ENCODE results near the gene ECE1. TPM values are rescaled to one million over a fixed set of nuclear protein-coding genes. Genes with fewer than 3 reads are reported as not detected.

The ECE1 gene
- polyA plus RNA-seq, 3 donors = 10.6 to 42.4 (median 23.3) TPM

GRCh38 chr1:21319447-21320407 is 29.5 kb upstream of the ECE1 start:
- H3K36me3 Mint-ChIP-seq = peaks cover 20 to 35% of the 10 kb centered on the region in 2 donors
- WGBS (ENCODE audit: insufficient coverage) = 97% methylated on average over 18 of the region's 24 CpGs
- Histone ChIP-seq H3K9me3 (replicated peaks in 1 of 2; ENCODE audit: control insufficient read depth in 1 of 2, insufficient read depth in 1 of 2, low read length in 2 of 2) (no peaks in the 10 kb centered on the region), H3K27ac (ENCODE audit: low read depth in 1 of 2, low read length in 2 of 2) (no peak overlapping the region), H3K36me3 (replicated peaks in 1 of 2; ENCODE audit: control insufficient read depth in 1 of 2, insufficient read depth in 2 of 2, low read length in 2 of 2) (no peaks in the 10 kb centered on the region), H3K4me1 (ENCODE audit: control insufficient read depth in 1 of 2, insufficient read depth in 2 of 2, low read length in 2 of 2) (peaks cover 40 to 44% of the 10 kb centered on the region in 2 donors), H3K79me2 (ENCODE audit: insufficient read depth, low read length) (no peaks in the 10 kb centered on the region), H3K27me3 (ENCODE audit: control insufficient read depth in 2 of 2, insufficient read depth in 2 of 2, low read length in 2 of 2) (no peaks in the 10 kb centered on the region), H3K9ac (ENCODE audit: insufficient read depth, low read length, poor library complexity, severe bottlenecking) (no peak overlapping the region), H2AFZ (ENCODE audit: insufficient read depth, low read depth, low read length, poor library complexity, severe bottlenecking) (no peak overlapping the region), H3K4me2 (replicated peaks; ENCODE audit: extremely low read depth, low read length, poor library complexity, severe bottlenecking) (no peak overlapping the region), H4K20me1 (ENCODE audit: insufficient read depth, low read length) (no peaks in the 10 kb centered on the region), H3K4me3 (replicated peaks in 1 of 3; ENCODE audit: low read depth in 2 of 3, low read length in 3 of 3) (no peak overlapping the region)
- peaks cover 53% of the 10 kb centered on the region for H3K4me1 Mint-ChIP-seq
- no peak overlapping the region for H3K4me3 Mint-ChIP-seq
- peaks cover 5 to 13% (median 12%) of the 10 kb centered on the region in 3 donors for H3K27me3 Mint-ChIP-seq (ENCODE audit: low read depth in 3 of 3)
- DNase-seq = no peak
- intact Hi-C loops (cut with micrococcal nuclease) = loop anchor here in 1 of 2 donors (2.0 kb wide), 1 partner anchor 17 kb away; no protein-coding TSS in a partner anchor
- TF ChIP-seq CTCF (IDR thresholded peaks at IDR 0.05) = no peak
- H3K27ac Mint-ChIP-seq = peak overlapping the region in 6 of 7 donors; percentile 37 to 78 (median 76)
- peaks cover 0 to 3% (median 0%) of the 10 kb centered on the region in 7 donors for H3K9me3 Mint-ChIP-seq

GRCh38 chr1:21318714-21319159 is 28.5 kb upstream of the ECE1 start:
- Histone ChIP-seq H3K9ac (ENCODE audit: insufficient read depth, low read length, poor library complexity, severe bottlenecking) (no peak overlapping the region), H3K27me3 (ENCODE audit: control insufficient read depth in 2 of 2, insufficient read depth in 2 of 2, low read length in 2 of 2) (no peaks in the 10 kb centered on the region), H4K20me1 (ENCODE audit: insufficient read depth, low read length) (no peaks in the 10 kb centered on the region), H3K27ac (ENCODE audit: low read depth in 1 of 2, low read length in 2 of 2) (no peak overlapping the region), H3K4me2 (replicated peaks; ENCODE audit: extremely low read depth, low read length, poor library complexity, severe bottlenecking) (no peak overlapping the region), H3K36me3 (replicated peaks in 1 of 2; ENCODE audit: control insufficient read depth in 1 of 2, insufficient read depth in 2 of 2, low read length in 2 of 2) (no peaks in the 10 kb centered on the region), H3K79me2 (ENCODE audit: insufficient read depth, low read length) (no peaks in the 10 kb centered on the region), H3K4me3 (replicated peaks in 1 of 3; ENCODE audit: low read depth in 2 of 3, low read length in 3 of 3) (no peak overlapping the region), H3K4me1 (ENCODE audit: control insufficient read depth in 1 of 2, insufficient read depth in 2 of 2, low read length in 2 of 2) (peaks cover 30 to 34% of the 10 kb centered on the region in 2 donors), H3K9me3 (replicated peaks in 1 of 2; ENCODE audit: control insufficient read depth in 1 of 2, insufficient read depth in 1 of 2, low read length in 2 of 2) (no peaks in the 10 kb centered on the region), H2AFZ (ENCODE audit: insufficient read depth, low read depth, low read length, poor library complexity, severe bottlenecking) (no peak overlapping the region)
- 93% methylated on average over 14 of the region's 16 CpGs for WGBS (ENCODE audit: insufficient coverage)
- Mint-ChIP-seq H3K9me3 (peaks cover 0 to 3% (median 0%) of the 10 kb centered on the region in 7 donors), H3K4me1 (peaks cover 45% of the 10 kb centered on the region), H3K36me3 (peaks cover 20 to 38% of the 10 kb centered on the region in 2 donors), H3K27ac (peak overlapping the region in 4 of 7 donors; percentile 77 to 97 (median 96)), H3K4me3 (no peak overlapping the region), H3K27me3 (ENCODE audit: low read depth in 3 of 3) (peaks cover 7 to 22% (median 12%) of the 10 kb centered on the region in 3 donors)
- no peak for DNase-seq
- intact Hi-C loops (cut with micrococcal nuclease) = loop anchor here in 1 of 2 donors (2.0 kb wide), 1 partner anchor 18 kb away; no protein-coding TSS in a partner anchor
- no peak for TF ChIP-seq CTCF (IDR thresholded peaks at IDR 0.05)
